IPS-NIHi11 (cell line): Measurements from ENCODE around the gene CPNE6.
A peak's percentile ranks its signal among the peaks of the same experiment; 100 is the strongest.
"Not testable (repeated sequence)": the region's sequence is repeated elsewhere in the genome, so short reads cannot be mapped to it uniquely, and the experiment has no call there.

Experiments used
- DNase-seq: peaks from one replicate; pipeline ENCODE4 v3.0.0; 2012; ENCODE audit warnings: mixed read lengths, low spot score

CPNE6 gene

DNA sequence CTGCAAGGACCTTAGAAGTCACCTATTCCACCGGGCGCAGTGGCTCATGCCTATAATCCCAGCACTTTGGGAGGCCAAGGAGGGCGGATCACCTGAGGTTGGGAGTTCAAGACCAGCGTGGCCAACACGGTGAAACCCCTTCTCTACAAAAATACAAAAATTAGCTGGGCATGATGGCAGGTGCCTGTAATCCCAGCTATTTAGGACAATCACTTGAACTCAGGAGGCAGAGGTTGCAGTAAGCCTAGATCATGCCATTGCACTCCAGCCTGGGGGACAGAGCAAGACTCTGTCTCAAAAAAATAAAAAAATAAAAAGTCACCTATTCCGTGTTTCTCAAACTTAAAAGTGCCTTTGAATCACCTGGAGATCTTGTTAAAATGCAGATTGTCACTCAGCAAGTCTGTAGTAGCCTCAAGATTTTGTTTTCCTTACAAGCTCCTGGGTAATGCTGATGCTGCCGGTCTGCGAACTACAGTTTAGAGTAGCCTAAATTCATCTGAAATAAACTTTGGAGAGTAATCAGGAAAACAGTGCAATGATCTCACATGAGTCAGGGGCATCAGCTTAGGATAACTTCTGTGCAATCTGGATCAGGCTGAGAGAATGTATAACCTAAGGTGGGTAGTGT lies 34.4 kb downstream of the CPNE6 start:
- DNase-seq = not testable (repeated sequence)

DNA sequence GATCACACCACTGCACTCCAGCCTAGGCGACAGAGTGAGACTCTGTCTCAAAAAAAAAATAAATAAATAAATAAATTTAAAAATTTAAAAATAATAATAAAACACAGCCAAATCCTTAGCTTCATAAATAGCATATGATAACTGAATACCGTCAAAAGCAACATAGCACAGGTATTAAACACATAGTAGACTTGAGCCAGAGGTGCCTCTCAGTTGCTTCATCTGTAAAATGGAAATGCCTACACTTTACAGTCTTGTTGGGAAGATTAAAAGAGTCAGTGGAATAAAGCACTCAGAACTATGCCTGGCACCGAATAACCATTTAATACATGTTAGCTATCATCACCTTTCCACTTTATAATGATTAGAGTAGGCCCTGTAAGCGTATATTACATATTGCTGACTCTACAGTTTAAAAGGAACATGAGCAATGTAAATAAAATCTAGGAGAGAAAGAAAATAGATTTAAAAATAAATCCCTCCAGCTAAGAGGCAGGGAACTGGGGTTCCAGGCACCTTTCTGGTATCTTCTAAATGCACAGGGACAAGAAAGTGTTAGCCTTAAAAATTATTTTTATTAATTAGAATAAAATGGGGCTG lies 35.4 kb downstream of the CPNE6 start:
- no peak for DNase-seq

DNA sequence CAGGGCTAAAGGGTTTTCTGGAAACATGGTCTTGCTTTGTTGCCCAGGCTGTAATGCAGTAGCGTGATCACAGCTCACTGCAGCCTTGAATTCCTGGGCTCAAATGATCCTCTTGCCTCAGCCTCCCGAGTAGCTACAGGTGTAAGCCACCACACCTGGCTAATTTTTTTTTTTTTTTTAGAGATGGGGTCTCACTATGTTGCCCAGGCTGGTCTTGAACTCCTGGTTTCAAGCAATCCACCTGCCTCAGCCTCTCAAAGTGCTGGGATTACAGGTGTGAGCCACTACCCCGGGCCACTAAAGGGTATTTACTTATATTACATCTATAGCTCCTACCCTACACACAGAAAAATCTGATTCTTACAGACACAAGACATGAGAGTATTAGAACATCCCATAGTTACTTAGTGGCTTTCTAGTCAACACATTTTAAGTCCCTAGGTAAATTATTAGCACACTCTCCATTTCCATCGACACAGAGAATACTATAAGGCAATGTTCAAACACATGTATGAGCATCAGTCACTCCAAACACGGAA lies 37.0 kb downstream of the CPNE6 start:
- no peak for DNase-seq

DNA sequence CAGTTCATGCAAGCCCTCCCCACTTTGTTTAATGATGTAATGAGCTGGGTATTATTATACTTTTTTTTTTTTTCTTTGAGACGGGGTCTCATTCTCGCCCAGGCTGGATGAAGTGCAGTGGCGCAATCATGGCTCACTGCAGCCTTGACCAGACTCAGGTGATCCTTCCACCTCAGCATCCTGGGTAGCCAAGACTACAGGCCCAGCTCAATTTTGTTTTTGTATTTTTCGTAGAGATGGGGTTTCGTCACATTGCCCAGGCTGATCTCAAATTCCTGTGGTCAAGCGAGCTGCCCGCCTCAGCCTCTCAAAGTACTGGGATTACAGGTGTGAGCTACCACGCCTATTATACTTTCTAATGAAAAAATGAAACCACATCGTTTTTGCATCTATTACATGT lies 38.7 kb downstream of the CPNE6 start:
- no peak for DNase-seq

DNA sequence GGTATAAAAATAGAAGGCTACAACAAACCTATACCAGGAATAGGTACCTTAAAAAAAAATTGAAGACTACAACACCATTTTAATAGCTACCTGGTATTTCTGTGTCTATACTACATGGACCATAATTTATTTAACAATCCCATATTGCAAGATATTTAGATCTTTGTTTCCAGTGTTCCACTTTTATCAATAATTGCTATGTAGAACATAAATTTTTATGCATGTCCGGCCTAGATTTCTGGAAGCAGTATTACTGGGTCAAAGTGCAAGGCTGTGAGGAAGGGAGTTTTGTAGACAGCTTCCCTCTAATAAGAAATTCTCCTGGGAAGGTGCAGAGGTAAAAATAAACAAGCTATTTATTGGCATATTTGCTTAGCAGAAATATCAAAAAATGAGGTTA lies 39.2 kb downstream of the CPNE6 start:
- no peak for DNase-seq

DNA sequence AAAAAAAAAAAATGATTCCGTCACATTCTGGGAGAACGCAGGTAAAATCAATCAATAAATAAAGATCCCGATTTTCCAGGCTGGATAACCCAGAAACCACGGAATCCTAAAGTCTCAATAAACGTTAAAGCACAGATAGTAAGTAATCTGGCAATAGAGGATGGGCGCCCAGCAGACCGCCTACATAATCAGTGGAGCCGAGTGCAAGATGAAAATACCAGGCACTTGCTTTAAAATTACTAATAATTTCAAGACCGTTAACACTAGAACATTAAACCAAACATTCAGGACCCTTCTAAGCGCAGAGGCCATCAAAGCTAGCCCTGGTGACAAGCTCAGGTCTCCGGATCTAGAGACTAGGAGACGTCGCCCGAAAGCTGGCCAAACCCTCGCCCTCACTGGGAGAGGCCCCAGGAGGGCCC lies 42.0 kb downstream of the CPNE6 start:
- DNase-seq = no peak

DNA sequence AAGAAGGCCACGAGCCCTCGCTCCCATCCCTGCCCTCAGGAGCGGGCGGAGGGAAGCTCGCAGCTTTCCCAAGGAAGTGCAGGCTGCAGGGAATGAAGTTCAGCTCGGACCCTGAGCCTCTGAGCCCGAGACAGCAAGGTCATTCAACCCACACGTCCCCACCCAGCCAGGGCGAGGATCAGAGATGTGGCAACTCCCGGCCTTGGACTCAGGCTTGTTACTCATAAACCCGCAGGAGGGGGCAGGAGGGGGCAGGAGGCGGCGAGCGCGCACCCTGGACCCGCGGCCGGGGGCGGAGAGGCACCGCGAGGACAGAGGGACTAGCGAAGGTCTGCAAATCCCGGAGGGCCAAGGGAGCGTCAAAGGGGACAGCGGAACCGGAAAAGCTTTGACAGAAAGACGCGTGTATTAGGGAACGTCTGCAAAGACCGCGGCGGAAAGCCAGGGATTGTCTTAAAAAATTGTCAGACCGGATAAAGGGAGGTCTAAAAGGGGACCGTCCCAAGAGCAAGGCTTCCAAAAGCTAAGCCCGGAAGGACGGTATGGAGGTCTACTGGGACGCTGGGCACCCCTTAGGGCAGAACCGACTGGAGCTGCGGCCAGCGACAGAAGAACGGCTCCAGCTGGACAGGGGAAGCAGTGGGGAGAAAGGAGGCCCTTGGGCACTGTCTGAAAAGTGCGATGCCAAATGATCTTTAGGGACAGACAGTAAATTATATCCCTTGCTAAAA lies 42.6 kb downstream of the CPNE6 start:
- peak; percentile 79 for DNase-seq

DNA sequence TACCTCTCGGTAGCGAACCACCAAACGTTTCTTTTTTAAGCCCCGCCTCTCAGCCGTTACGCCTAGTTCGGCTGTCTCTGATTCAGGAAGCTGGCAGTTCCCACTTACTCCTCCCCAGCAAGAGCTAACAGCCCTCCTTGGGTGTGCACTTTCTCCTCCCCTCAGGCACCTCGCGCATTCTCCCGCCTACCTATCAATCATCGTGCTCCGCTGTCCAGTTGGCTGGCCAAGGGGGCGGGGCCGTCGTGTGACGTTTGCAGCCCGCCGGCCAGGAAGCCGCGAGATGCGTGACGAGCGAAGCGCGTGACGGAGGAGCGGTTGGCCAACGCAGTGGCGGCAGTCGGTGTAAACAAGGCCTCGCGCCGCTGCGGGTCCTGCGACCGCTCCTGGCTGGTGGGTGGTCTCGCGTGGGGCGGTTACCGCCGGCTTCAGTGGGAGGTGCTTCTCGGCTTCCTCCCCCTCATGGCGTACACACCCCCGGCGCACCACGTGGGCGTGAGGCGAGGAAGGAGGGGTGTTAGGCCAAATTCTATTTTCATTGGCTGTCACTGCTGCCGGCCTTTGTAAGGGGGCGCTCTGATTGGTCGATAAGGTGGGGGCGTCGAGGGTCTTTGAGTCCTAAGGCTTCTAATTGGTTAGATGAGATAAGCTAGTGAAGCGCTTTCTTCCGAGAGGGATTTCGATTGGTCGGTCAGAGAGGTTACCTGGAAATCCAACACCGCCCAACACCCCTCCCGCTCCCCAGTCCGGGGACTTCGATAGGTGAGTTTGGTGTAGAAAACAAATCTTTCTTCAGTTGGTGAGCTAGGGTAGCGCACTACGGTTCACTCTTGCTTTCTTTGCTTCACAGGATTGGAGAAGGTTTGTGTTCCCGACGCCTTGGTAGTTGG lies 43.4 kb downstream of the CPNE6 start, which contains the start of the genes DCAF11 and NRL:
Gene DCAF11 (plus strand): TSS at position 246 of the 890 bp plus-strand sequence. CDS start 818 bp downstream, outside the sequence.
Gene NRL (minus strand): TSS at position 418 of the 890 bp plus-strand sequence. CDS start 32,101 bp downstream, outside the sequence.
- DNase-seq = peak; percentile 97

DNA sequence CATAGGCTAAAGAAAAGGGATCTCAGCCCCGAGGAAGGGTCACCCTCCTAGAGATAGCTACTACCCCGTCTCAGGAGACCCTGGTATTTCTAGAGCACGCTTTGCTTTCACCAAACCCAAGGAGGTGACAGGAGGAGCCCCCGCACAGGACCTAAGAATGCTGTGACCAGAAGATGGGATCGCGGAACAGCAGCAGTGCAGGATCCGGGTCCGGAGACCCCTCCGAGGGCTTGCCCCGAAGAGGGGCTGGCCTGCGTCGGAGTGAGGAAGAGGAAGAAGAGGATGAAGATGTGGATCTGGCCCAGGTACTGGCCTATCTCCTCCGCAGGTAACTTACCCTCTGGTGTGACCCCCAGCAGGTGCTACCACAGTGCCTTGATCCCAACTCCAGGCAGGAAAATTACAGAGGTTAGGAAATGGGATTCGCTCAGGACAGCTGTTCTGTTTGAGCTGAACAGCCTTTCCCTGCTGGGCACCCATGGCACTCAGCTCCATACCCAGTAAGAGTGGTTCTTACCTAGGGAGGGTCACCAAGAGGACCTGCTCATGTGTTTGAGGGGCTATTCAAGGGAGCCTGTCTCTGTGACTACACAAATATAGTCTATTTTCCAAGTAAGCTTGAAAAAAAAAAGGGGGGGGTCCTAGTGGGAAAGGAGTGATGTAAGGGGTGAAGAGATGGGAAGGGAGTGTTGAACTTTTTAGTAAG lies 44.2 kb downstream of the CPNE6 start:
- DNase-seq = no peak

DNA sequence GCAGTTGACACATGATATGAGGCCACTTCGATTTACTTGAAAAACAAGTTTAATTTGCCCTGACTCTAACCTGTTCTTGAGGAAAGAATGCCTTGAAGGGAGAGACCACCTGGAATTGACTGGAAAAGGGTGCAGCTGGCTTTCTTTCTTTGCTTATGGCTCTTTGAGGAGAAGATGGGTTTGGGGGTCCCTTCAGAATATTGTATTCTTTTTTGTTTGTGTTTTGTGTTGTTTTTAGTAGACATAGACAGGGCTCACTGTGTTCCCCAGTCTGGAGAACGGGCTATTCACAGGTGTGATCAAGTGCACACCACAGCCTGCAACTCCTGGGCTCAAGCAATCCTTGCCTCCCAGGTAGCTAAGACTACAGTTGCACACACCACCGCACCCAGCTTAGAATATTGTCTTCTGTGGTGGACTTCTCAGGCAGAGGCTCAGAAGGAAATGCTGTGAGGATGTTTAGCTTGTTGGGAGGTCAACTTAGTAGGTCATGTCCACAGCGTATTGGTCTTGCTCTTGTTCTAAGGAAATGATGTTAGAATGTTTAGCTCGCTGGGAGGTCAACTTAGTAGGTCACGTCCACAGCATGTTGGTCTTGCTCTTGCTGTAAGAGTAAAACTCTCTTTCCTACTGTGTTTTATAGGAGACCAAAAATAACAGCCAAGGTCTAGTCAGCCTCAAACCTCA lies 44.9 kb downstream of the CPNE6 start:
- no peak for DNase-seq

DNA sequence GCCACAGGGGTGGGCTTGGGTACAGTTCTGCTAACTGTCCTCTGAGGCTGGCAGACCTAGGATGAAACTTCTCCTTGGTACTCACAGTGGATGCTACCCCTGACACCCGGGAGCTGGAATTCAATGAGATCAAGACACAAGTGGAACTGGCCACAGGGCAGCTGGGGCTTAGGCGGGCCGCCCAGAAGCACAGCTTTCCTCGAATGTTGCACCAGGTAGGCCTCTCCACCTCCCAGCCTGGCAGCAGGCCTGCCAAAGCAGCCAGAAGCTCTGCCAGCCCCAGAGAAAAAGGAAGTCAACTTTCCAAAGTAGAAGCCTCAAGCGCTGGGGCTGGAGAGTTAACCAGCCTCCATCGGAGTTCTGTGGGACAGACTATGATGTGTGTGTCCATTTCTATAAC lies 45.8 kb downstream of the CPNE6 start:
- no peak for DNase-seq

DNA sequence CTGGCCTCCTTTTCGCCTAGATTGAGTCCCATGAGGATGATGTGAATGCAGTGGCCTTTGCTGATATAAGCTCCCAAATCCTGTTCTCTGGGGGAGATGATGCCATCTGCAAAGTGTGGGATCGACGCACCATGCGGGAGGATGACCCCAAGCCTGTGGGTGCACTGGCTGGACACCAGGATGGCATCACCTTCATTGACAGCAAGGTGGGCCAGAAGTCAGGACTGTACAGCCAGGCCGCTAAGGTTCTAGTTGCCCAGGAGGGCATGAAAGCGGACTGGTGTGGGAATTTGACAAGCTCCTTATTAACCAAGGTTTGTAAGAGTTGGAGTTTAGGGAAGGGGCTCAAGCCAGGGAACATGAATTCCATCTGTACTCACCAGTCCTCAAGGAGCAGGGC lies 48.3 kb downstream of the CPNE6 start:
- DNase-seq = no peak

DNA sequence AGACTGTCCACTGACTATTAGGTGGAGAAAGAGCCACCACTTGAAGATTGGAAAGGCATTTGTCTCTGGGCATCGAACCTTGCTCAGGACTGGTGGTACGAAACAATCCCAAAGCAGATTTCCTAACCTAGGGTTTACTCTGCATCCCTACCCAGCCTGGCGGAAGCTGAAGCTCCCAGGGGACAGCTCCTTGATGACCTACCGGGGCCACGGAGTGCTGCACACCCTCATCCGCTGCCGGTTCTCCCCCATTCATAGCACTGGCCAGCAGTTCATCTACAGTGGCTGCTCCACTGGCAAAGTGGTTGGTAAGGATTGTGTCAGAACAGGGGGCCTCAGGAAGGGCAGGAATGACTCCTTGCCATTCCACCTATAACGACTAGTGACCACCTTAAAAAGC lies 49.8 kb downstream of the CPNE6 start:
- DNase-seq = no peak

DNA sequence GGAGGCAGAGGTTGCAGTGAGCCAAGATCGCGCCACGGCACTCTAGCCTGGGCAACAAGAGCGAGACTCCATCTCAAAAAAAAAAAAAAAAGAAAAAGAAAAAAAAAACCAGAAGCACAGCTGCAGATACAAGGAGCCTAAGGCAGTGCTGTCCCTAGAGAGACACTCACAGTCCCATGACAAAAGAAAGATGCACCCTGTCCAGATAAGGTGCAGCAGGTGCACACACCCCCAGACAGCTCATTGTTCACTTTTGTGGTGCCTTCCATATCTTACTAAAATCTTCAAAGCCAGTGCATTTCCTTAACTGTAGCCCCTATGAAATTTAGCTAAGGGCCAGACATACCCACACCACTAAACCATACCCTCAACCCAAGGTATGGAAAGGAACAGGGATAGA lies 51.1 kb downstream of the CPNE6 start:
- no peak for DNase-seq

DNA sequence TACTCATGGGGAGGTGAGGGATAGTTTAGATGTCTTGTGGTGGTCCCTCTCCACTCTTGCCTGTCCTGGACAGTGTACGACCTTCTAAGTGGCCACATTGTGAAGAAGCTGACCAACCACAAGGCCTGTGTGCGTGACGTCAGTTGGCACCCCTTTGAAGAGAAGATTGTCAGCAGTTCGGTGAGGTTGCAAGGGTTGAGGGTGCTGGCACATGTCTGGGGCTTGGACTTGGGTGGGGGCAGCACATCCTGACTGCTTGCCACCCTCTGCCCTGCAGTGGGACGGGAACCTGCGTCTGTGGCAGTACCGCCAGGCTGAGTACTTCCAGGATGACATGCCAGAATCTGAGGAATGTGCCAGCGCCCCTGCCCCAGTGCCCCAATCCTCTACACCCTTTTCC lies 51.5 kb downstream of the CPNE6 start:
- no peak for DNase-seq

DNA sequence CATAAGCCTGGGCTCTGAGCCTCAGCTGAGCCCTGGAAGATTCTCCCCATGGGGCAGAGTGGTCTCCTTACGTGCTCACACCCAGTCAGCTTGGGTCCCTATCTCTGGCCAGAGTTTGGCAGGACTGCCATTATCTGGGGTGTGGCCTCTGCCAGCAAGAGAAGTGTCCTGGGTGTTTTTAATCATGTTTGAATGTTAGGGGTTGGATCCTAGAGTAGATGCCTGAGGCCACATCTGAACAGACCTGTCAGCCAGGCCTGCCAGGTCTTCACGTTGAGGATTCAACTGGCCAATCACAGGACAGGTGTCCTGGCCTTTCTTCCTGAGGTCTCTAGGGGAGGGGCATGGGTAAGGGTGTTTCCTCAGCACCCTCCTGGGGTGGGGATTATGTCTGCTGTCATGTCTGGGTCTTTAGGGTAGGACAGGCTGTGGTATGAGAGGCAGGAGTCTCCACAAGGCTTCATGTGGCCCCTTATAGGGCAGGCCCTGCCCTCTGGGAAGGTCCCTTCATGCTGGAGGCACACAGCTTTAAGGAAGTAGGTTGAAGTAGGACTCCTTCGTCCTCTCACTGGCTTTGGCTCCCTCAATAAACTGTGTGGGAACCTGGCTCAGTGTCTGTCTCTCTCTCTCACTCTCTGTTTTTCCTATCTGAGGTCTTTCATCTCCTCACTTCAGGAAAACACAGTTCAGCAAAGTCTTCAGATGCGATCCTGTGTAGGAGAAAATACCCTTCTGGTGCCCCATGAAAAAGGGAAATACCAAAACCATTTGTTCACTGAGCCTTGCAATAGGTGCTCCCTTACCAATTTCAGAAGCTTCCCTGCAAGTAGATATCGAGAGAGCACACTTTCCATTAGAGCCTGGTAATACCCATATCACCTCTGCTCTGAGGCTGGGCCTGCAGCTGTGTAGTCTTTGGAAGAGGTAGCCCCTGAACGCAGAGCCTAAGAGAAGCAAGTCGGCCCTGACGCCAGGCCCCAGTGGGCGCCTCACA lies 52.4 kb downstream of the CPNE6 start:
- DNase-seq = no peak

DNA sequence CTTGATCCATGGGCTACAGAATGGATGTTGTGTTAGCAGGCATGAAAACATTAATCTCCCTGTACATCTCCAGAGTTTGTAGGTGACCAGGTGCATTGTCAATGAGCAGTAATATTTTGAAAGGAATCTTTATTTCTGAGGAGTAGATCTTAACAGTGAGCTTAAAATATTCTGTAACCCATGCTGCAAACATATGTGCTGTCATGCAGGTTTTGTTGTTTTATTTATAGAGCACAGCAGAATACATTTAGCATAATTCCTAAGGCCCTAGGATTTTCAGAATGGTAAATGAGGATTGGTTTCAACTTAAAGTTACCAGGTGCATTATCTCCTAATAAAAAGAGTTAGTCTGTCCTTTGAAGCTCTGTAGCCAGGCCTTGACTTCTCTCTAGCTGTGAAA lies 55.6 kb downstream of the CPNE6 start:
- no peak for DNase-seq

DNA sequence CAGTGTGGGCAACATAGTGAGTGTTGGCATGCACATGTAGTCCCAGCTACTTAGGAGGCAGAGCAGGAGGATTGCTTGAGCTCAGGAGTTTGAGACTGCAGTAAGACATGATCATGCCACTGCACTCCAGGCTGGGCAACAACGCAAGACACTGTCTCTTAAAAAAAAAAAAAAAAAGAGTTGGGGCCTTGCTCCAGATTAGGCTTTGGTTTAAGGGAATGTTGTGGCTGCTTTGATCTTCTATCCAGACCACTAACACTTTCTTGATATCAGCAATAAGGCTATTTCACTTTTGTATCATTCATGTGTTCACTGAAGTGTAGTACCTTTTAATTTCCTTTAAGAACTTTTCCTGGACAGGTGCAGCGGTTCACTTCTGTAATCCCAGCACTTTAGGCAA lies 56.3 kb downstream of the CPNE6 start:
- no peak for DNase-seq
